Fibroblast of pulmonary artery (primary cell): ENCODE measurements around the gene TFR2.
A peak's percentile ranks its signal among the peaks of the same experiment; 100 is the strongest.

ENCODE experiments used
- DNase-seq: peaks from one replicate; pipeline ENCODE4 v3.0.0-alpha.2; 2010; ENCODE audit warnings: low read depth
- H3K4me3 ChIP-seq: replicated peaks from 2 replicates; pipeline ENCODE4 v1.5.1; 2011; ENCODE audit warnings: low read depth, mild to moderate bottlenecking, control low read depth, low read length, moderate library complexity
- TF ChIP-seq, protein P1 (sequence below): IDR thresholded peaks from 2 replicates; pipeline ENCODE4 v1.5.1; 2011; ENCODE audit warnings: mild to moderate bottlenecking, control low read depth, low read length, inconsistent platforms; ENCODE audit errors: missing control alignments

Gene TFR2

DNA sequence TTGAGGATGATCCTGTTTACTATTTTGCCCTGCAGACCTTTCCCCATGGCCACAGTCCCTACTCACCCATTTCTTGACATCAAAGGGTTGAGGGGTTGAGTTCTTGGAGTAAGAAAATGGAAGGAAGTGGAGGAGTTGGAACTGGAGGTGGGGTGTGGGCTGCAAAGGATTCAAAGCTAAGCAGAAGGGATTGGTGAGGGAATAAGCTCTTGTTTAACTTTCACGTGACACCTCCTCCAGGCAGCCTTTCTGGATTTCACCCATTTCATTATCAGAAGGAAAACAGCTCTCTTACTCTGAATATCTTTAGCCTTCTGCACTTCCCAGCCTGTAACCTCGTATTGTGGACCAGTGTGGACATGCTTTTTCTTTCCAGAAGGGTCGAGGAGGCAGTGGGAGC lies 15.3 kb downstream of the TFR2 start:
- peak overlapping the region; percentile 28 for H3K4me3 ChIP-seq
- no peak for DNase-seq
- TF ChIP-seq, protein P1, sequence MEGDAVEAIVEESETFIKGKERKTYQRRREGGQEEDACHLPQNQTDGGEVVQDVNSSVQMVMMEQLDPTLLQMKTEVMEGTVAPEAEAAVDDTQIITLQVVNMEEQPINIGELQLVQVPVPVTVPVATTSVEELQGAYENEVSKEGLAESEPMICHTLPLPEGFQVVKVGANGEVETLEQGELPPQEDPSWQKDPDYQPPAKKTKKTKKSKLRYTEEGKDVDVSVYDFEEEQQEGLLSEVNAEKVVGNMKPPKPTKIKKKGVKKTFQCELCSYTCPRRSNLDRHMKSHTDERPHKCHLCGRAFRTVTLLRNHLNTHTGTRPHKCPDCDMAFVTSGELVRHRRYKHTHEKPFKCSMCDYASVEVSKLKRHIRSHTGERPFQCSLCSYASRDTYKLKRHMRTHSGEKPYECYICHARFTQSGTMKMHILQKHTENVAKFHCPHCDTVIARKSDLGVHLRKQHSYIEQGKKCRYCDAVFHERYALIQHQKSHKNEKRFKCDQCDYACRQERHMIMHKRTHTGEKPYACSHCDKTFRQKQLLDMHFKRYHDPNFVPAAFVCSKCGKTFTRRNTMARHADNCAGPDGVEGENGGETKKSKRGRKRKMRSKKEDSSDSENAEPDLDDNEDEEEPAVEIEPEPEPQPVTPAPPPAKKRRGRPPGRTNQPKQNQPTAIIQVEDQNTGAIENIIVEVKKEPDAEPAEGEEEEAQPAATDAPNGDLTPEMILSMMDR, result no peak

DNA sequence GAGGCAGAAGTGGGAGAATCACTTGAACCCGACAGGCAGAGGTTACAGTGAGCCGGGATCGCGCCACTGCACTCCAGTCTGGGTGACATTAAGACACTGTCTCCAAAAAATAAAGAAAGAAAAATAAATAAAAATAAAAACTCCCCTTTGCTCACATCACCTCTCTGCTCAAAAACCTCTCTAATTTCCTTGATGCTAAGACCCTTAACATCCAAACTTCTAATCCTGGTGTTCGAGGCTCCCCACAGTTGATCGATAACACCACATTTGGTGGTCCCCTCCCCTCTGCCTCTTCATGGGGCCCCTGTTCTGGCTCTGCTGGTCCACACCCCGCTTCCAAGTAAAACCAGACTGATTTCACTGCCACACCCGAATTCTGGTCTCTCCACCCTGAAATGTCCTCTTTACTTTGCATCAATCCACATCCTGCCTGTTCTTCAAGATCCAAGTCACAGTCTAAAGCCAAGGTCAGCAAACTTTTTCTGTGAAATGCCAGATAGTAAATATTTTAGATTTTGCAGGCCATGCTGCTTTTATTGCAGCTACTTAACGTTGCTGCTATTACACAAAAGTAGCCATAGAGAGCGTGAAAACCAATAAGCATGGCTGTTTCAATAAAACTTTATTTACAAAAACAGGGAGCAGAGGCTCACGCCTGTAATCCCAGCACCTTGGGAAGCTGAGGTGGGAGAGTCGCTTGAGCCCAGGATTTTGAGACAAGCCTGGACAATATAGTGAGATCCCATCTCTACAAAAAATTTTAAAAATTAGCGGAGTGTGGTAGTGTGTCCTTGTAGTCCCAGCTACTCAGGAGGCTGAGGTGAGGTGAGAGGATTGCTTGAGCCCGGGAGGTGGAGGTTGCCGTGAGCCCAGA lies 17.2 kb downstream of the TFR2 start:
- TF ChIP-seq, protein P1, result no peak
- H3K4me3 ChIP-seq, result no peak overlapping the region
- DNase-seq, result no peak

DNA sequence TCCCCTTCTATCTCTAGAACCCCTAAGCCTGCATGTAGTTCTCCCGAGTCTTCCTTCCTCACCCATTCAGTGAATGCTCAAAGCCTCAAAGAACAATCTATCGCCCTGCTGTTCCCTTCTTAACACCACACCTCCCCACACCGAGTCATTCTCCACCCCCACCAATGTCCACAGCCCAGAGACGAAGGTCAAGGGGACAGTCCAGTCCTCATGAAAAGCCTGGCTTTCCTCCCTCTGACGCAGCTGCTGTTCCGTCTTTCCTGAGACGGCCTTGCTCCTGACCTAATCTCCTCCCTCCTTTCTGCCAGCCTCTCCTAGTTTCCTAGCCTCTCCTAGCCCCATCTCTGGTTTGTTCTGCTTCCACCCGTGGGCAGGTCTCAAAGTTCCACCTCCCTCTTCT lies 19.8 kb downstream of the TFR2 start:
- no peak for DNase-seq
- no peak overlapping the region for H3K4me3 ChIP-seq
- TF ChIP-seq, protein P1, result no peak

DNA sequence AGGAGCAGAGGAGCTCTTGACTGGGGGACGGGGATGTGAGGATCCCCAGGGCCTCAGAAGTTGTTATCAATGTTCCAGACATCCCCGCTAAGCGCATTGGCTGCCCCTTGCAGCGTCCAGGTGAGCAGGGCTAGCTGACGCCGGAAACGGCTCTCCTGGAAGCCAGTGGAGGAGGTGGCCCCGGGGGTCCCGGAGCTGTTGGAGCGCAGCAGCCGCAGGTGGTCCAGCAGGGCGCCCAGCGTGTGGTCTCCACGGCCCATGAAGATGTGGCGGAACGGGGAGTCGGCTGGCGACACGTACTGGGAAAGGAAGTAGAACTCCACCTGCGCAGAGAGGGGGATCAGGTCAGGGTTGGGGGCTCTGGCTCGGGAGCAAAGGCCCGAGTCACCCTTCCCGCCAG lies 20.5 kb downstream of the TFR2 start:
- TF ChIP-seq, protein P1, result no peak
- no peak overlapping the region for H3K4me3 ChIP-seq
- DNase-seq, result no peak

DNA sequence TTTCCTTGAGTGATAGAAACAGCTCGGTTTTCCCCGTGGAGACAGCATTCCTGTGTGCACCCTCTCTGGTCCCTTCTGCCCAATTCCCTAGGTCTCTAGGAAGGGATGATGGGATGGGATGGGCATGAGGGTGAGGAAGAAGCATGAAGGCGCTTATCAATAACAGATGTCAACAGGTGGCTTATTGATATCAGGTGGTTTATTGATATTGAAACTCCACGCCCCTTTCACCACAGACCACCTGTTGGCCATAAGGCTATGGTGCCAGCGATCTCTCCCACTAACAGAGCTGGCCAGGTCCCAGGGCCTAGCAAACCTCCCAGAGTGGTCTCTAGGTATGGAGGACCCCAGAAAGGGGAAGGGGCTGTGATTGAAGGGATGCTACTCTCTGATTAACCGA lies 21.1 kb downstream of the TFR2 start:
- H3K4me3 ChIP-seq, result no peak overlapping the region
- TF ChIP-seq, protein P1, result no peak
- no peak for DNase-seq

DNA sequence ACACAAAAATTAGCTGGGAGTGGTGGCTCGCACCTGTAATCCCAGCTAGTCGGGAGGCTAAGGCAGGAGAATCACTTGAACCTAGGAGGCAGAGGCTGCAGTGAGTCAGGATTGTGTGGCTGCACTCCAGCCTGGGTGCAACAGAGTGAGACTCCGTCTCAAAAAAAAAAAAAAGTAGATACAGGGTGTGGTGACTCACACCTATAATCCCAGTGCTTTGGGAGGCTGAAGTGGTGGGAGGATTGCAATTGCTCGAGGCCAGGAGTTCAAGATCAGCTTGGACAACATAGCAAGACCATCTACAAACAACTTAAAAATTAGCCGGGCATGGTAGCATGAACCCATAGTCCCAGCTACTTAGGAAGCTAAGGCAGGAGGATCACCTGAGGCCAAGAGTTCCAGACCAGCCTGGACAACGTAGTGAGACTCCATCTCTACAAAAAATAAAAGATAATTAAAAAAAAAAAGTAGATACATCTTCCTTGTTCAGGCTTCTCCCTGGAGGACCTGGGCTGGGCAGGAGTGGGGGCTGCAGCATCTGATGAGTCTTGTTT lies 27.0 kb downstream of the TFR2 start:
- DNase-seq, result no peak
- TF ChIP-seq, protein P1, result no peak
- no peak overlapping the region for H3K4me3 ChIP-seq
